ENCODE results near the gene CNFN.
"Not testable (repeated sequence)": the region's sequence is repeated elsewhere in the genome, so short reads cannot be mapped to it uniquely, and the experiment has no call there.

Gene CNFN

DNA sequence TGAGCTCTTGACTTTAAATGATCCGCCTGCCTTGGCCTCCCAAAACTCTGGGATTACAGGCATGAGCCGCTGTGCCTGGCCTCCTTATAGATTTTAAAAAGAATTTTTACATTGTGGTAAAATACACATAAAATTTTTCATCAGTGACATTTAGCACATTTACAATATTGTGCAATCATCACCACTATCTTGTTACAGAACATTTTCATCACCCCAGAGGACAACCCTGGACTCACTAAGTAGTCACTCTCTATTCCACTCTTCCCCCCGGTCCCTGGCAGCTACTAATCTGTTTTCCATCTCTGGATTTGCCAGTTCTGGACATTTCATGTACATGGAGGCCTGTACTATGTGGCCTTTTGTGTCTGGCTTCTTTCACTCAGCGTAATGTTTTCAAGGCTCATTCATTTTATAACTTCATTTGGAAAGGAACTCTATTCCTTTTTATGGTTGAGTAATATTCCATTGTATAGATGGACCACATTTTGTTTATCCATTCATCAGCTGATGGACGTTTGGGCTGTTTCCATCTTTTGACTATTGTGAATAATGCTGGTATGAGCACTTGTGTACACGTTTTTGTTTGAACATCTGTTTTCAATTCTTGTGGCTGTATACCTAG is 44.8 kb downstream of the CNFN start:
- DNase-seq, result no peak

DNA sequence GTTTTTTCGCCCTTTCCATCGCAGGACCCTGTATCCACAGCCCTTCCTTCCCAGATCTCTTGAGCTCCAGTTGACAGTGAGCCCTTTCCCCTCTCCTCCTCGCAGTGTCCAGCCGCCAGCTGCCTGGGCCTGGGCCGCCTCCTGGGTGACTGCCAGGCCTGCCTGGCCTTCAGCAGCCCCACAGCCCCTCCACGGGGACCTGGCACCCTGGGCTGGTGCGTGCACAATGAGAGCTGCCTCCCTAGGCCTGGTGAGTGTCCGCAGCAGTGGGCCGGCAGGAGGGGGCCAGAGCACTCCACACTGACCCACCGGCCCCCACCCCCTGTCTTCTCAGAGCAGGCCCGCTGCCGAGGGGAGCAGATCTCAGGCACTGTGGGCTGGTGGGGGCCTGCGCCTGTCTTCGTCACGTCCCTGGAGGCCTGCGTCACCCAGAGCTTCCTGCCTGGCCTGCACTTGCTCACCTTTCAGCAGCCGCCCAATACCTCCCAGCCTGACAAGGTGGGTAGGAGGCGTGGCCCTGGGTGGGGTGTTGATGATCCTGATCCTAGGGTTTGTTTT is 45.7 kb downstream of the CNFN start:
- no peak for DNase-seq

DNA sequence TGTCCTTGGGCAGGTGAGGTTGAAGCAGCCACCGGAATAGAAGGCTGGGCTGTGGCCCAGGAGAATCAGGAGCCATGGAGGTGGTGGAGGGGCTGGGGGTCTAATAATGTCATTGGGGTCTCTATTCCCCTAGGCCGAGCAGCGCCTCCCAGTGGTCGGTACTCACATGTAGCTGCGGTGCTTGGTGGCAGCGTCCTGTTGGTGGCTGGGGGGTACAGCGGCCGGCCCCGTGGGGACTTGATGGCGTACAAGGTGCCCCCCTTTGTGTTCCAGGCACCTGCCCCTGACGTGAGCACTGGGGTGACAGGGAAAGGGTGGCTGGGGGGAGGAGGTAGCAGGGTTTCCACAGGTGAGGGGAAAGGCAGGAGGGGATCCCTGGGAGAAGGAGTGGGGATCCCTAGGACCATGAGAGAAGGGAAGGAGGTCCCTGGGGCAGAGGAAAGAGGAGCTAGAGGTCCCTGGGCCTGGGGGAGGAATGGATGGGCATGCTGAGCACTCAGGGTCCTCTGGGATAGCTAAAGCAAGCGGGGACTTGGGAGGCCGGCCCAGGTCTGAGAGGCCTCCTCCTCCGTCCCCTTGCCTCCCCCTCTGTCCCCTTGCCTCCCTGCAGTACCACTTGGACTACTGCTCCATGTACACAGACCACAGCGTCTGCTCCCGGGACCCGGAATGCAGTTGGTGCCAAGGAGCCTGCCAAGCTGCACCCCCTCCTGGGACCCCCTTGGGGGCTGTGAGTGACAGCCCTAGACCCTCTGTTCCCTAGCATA is 46.6 kb downstream of the CNFN start:
- DNase-seq, result no peak

DNA sequence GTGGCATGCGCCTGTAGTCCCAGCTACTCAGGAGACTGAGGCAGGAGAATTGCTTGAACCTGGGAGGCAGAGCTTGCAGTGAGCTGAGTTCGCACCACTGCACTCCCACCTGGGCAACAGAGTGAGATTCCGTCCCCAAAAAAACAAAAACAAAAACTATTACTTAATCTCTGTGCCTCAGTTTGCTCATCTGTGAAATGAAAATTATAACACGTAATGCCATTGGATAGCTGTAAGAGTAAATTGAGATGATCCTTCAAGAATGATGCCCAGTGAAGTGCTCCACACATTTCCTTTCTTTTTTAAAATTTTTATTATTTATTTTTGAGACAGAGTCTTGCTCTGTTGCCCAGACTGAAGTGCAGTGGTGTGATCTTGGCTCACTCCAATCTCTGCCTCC is 50.2 kb downstream of the CNFN start:
- DNase-seq, result not testable (repeated sequence)

DNA sequence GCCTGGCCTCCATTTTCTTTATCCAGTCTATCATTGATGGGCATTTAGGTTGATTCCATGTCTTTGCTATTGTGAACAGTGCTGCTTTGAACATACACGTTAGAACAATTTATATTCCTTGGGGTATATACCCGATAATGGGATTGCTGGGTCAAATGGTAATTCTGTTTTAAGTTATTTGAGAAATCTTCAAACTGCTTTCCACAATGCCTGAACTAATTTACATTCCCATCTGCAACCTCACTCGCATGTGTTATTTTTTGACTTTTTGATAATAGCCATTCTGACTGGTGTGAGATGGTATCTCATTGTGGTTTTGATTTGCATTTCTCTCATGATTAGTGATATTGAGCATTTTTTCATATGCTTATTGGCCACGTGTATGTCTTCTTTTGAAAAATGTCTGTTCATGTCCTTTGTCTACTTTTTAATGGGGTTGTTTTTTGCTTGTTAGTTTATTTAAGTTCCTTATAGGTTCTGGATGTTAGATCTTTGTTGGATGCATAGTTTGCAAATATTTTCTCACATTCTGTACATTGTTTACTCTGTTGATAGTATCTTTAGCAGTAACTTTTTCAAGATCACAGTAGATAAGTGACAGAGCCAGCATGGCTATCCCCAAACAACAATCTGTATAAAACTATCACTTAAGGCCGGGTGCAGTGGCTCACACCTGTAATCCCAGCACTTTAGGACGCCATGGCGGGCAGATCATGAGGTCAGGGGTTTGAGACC is 50.8 kb downstream of the CNFN start:
- not testable (repeated sequence) for DNase-seq

Data from NCI-H774 (cell line).